Ascending aorta (tissue), 2 donors: ENCODE data around the gene AARS2. TPM values are rescaled to one million over a fixed set of nuclear protein-coding genes. Genes with fewer than 3 reads are reported as not detected.

Source experiments
- DNase-seq, 2 donors: peaks; one replicate each; pipeline ENCODE4 v3.0.0-alpha.2; 2019; ENCODE audit warnings: low spot score in 2 of 2
- H3K27ac ChIP-seq, 2 donors: fragments of 200-600 bp; sonication (generic); one replicate each; pipeline ENCODE4 v1.5.1; 2016 to 2017; ENCODE audit warnings: mild to moderate bottlenecking in 1 of 2
- H3K27me3 ChIP-seq: fragments of 200-600 bp; sonication (generic); one replicate; pipeline ENCODE4 v1.5.1; 2017
- H3K36me3 ChIP-seq, 2 donors: fragments of 200-600 bp; sonication (generic); one replicate each; pipeline ENCODE4 v1.5.1; 2016
- H3K4me1 ChIP-seq, 2 donors: fragments of 200-600 bp; sonication (generic); one replicate each; pipeline ENCODE4 v1.5.1; 2016 to 2017; ENCODE audit warnings: mild to moderate bottlenecking in 1 of 2
- H3K4me3 ChIP-seq, 2 donors: fragments of 200-600 bp; sonication (generic); one replicate each; pipeline ENCODE4 v1.5.1; 2016 to 2017; ENCODE audit warnings: mild to moderate bottlenecking in 1 of 2
- H3K9me3 ChIP-seq, 2 donors: fragments of 200-600 bp; sonication (generic); one replicate each; pipeline ENCODE4 v1.5.1; 2016
- CTCF ChIP-seq, 3 experiments: fragments of 200-600 bp in 2 of 3; fragments of 450-650 bp in 1 of 3; sonication (generic) in 2 of 3; IDR thresholded peaks; one replicate each; pipeline ENCODE4 v1.5.1; 2016 to 2019; ENCODE audit warnings: antibody characterized with exemption in 3 of 3, mild to moderate bottlenecking in 1 of 3, moderate library complexity in 1 of 3
- intact Hi-C: fragments of 100-400 bp; cut with DNase I; formaldehyde crosslinking; loops from one replicate; pipeline ENCODE4 v1.15.1; 2023
- total RNA-seq: library from RNA; depleted of rRNA; stranded (reverse); fragments of >200 nt; gene quantifications from one replicate; pipeline ENCODE4 v1.1.0, GENCODE V29; 2016

AARS2 gene
- total RNA-seq, 1 donor from 2014 or later = 4.5 TPM

- H3K9me3 ChIP-seq = no peaks in the 10 kb centered on the region
- H3K27ac ChIP-seq = no peak overlapping the region
- H3K27me3 ChIP-seq = peaks cover 3% of the 10 kb centered on the region
- H3K36me3 ChIP-seq = no peaks in the 10 kb centered on the region
- DNase-seq = no peak
- intact Hi-C loops = no loop called here
- TF ChIP-seq CTCF (IDR thresholded peaks at IDR 0.05) = no peak
- H3K4me1 ChIP-seq = no peaks in the 10 kb centered on the region
- no peak overlapping the region for H3K4me3 ChIP-seq
These were observed 21.3 kb downstream of the AARS2 start for GRCh38 chr6:44291841-44292240.

GRCh38 chr6:44289726-44290260 is 23.4 kb downstream of the AARS2 start:
- no peaks in the 10 kb centered on the region for H3K4me1 ChIP-seq
- intact Hi-C loops = no loop called here
- H3K4me3 ChIP-seq = no peak overlapping the region
- no peaks in the 10 kb centered on the region for H3K9me3 ChIP-seq
- H3K27me3 ChIP-seq = peaks cover 3% of the 10 kb centered on the region
- H3K27ac ChIP-seq = no peak overlapping the region
- no peak for DNase-seq
- H3K36me3 ChIP-seq = no peaks in the 10 kb centered on the region
- TF ChIP-seq CTCF (IDR thresholded peaks at IDR 0.05) = no peak

- intact Hi-C loops = no loop called here
These were observed 26.4 kb downstream of the AARS2 start for GRCh38 chr6:44286747-44287146.

DNA sequence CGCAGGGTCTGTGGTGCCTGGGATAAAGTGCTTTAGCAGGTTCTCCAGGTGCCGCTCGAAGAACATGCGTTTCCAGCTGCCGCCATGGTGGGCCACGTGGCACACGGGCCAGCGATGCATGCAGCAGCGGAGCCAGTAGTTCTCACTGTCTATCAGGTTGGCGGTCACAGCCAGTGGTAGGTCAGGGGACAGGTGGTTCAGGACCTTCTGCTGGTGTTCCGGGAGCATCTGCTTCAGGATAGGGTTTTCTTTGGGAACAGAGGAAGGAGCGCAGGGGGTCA is 26.9 kb downstream of the AARS2 start:
- Histone ChIP-seq H3K36me3 (no peaks in the 10 kb centered on the region), H3K27me3 (no peaks in the 10 kb centered on the region), H3K4me3 (no peak overlapping the region), H3K4me1 (no peaks in the 10 kb centered on the region), H3K9me3 (no peaks in the 10 kb centered on the region), H3K27ac (no peak overlapping the region)
- no peak for TF ChIP-seq CTCF (IDR thresholded peaks at IDR 0.05)
- DNase-seq = no peak
- intact Hi-C loops = no loop called here

More at GRCh38 chr6:44286747-44287146, 26.4 kb downstream of the AARS2 start:
- DNase-seq = no peak
- Histone ChIP-seq H3K4me3 (no peak overlapping the region), H3K27me3 (no peaks in the 10 kb centered on the region), H3K36me3 (no peaks in the 10 kb centered on the region), H3K27ac (no peak overlapping the region), H3K9me3 (no peaks in the 10 kb centered on the region), H3K4me1 (no peaks in the 10 kb centered on the region)
- no peak for TF ChIP-seq CTCF (IDR thresholded peaks at IDR 0.05)

- Histone ChIP-seq H3K9me3 (no peaks in the 10 kb centered on the region), H3K36me3 (no peaks in the 10 kb centered on the region), H3K27ac (no peak overlapping the region), H3K27me3 (no peaks in the 10 kb centered on the region), H3K4me1 (no peaks in the 10 kb centered on the region), H3K4me3 (no peak overlapping the region)
- intact Hi-C loops = no loop called here
- no peak for TF ChIP-seq CTCF (IDR thresholded peaks at IDR 0.05)
- DNase-seq = no peak
These were observed 27.4 kb downstream of the AARS2 start for GRCh38 chr6:44285552-44286284.
